DOHH2 (cell line): ENCODE results near the gene HES4.

Experiments
- EZH2phosphoT487 ChIP-seq: fragments of 200-600 bp; sonication (generic); IDR thresholded peaks from 2 replicates; pipeline ENCODE4 v1.6.1; 2017; ENCODE audit warnings: borderline replicate concordance, mild to moderate bottlenecking, antibody characterized with exemption, low read length, moderate library complexity, mixed read lengths
- TF ChIP-seq, protein P1 (sequence below): fragments of 200-600 bp; sonication (generic); IDR thresholded peaks from one replicate; pipeline ENCODE4 v1.5.1; 2014; ENCODE audit warnings: antibody characterized with exemption, mild to moderate bottlenecking, low read depth, low read length; ENCODE audit not compliant: poor library complexity, severe bottlenecking

DNA sequence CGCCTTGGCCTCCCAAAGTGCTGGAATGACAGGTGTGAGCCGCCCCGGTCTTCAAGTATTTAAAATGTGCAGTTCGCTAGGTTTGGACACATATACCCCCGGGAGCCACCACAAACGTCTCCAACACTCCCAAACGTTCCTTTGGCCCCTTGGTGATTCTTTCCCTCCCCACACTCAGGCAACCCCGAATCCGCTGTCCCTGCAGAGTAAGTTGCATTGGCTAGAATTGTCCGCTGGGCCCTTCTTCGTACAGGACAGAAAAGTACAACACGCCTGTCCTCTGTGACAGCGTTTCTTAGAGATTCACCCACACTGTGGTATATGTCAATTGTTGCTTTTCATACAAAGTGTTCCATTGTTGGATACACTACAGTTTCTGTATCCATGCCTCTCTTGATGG, 14.8 kb downstream of the HES4 start:
- TF ChIP-seq, protein P1, sequence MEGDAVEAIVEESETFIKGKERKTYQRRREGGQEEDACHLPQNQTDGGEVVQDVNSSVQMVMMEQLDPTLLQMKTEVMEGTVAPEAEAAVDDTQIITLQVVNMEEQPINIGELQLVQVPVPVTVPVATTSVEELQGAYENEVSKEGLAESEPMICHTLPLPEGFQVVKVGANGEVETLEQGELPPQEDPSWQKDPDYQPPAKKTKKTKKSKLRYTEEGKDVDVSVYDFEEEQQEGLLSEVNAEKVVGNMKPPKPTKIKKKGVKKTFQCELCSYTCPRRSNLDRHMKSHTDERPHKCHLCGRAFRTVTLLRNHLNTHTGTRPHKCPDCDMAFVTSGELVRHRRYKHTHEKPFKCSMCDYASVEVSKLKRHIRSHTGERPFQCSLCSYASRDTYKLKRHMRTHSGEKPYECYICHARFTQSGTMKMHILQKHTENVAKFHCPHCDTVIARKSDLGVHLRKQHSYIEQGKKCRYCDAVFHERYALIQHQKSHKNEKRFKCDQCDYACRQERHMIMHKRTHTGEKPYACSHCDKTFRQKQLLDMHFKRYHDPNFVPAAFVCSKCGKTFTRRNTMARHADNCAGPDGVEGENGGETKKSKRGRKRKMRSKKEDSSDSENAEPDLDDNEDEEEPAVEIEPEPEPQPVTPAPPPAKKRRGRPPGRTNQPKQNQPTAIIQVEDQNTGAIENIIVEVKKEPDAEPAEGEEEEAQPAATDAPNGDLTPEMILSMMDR, result no peak
- TF ChIP-seq EZH2phosphoT487, result no peak
